PC-9 (cell line): ENCODE results near the gene FHL1. TPM values are rescaled to one million over a fixed set of nuclear protein-coding genes. Genes with fewer than 3 reads are reported as not detected.
A peak's percentile ranks its signal among the peaks of the same experiment; 100 is the strongest.

Experiments
- BruUV-seq: library from RNA; stranded (reverse); fragments of 400-500 nt; replicated peaks from 2 replicates; lab custom pipeline; 2021; lab: Mats Ljungman, UMichigan
- CTCF ChIA-PET: fragments of 300-600 bp; sonication (Branson Sonifier 250); formaldehyde crosslinking; loops from one replicate; lab custom pipeline; 2022; ENCODE audit warnings: antibody characterized with exemption; lab: Charles Lee
- POLR2A ChIA-PET: fragments of 300-600 bp; sonication (Branson Sonifier 250); formaldehyde crosslinking; loops from one replicate; lab custom pipeline; 2022; ENCODE audit warnings: antibody characterized with exemption; ENCODE audit not compliant: unreplicated experiment; lab: Charles Lee
- DNase-seq, 2 experiments: peaks; one replicate each; pipeline versions ENCODE4 v3.0.0 to v3.0.0-alpha.2; 2015 to 2022; ENCODE audit warnings: mixed read lengths in 1 of 2
- H2AFZ ChIP-seq: fragments of 200-600 bp; sonication (generic); 2 replicates; pipeline ENCODE4 v1.8.1; 2017; ENCODE audit warnings: antibody characterized with exemption
- H3F3A ChIP-seq: fragments of 200-600 bp; sonication (generic); 2 replicates; pipeline ENCODE4 v1.8.1; 2017; ENCODE audit warnings: antibody characterized with exemption, mild to moderate bottlenecking, low read depth; ENCODE audit not compliant: insufficient read depth
- H3K27ac ChIP-seq: fragments of 200-600 bp; sonication (generic); 2 replicates; pipeline ENCODE4 v1.6.1; 2016; ENCODE audit warnings: mixed run types
- H3K27me3 ChIP-seq: fragments of 200-600 bp; sonication (generic); 2 replicates; pipeline ENCODE4 v1.6.1; 2016; ENCODE audit warnings: low read depth, mixed run types; ENCODE audit not compliant: insufficient read depth
- H3K36me3 ChIP-seq: fragments of 200-600 bp; sonication (generic); 2 replicates; pipeline ENCODE4 v1.6.1; 2016; ENCODE audit warnings: low read depth, mixed run types
- H3K4me1 ChIP-seq: fragments of 200-600 bp; sonication (generic); replicated peaks from 2 replicates; pipeline ENCODE4 v1.6.1; 2016; ENCODE audit warnings: mixed run types; ENCODE audit not compliant: insufficient read depth
- H3K4me2 ChIP-seq: fragments of 200-600 bp; sonication (generic); 2 replicates; pipeline ENCODE4 v1.6.1; 2017; ENCODE audit warnings: mixed run types
- H3K4me3 ChIP-seq: fragments of 200-600 bp; sonication (generic); 2 replicates; pipeline ENCODE4 v1.6.1; 2016; ENCODE audit warnings: mixed run types
- H3K79me2 ChIP-seq: fragments of 200-600 bp; sonication (generic); 2 replicates; pipeline ENCODE4 v1.6.1; 2017; ENCODE audit warnings: low read depth, mixed run types
- H3K9me2 ChIP-seq: fragments of 200-600 bp; sonication (generic); 2 replicates; pipeline ENCODE4 v1.8.1; 2017; ENCODE audit warnings: mild to moderate bottlenecking; ENCODE audit not compliant: insufficient read depth
- H3K9me3 ChIP-seq: fragments of 200-600 bp; sonication (generic); 2 replicates; pipeline ENCODE4 v1.8.1; 2016; ENCODE audit warnings: low read depth; ENCODE audit not compliant: insufficient read depth
- H4K20me1 ChIP-seq: fragments of 200-600 bp; sonication (generic); 2 replicates; pipeline ENCODE4 v1.8.1; 2017; ENCODE audit not compliant: insufficient read depth
- CTCF ChIP-seq: fragments of 200-600 bp; sonication (generic); conservative IDR thresholded peaks from 2 replicates; pipeline ENCODE4 v1.6.1; 2017; ENCODE audit warnings: mixed run types, antibody characterized with exemption, mild to moderate bottlenecking, moderate library complexity
- EZH2 ChIP-seq: fragments of 200-600 bp; sonication (generic); IDR thresholded peaks from 2 replicates; pipeline ENCODE4 v1.8.0; 2017; ENCODE audit warnings: antibody characterized with exemption, low read depth
- intact Hi-C: fragments of 100-400 bp; cut with micrococcal nuclease; formaldehyde crosslinking; loops from one replicate; pipeline ENCODE4 v1.10.0; 2022; ENCODE audit not compliant: unreplicated experiment
- total RNA-seq: library from RNA; stranded (reverse); gene quantifications from 2 replicates; pipeline ENCODE4 v1.2.3, GENCODE V29; 2021

The FHL1 gene
- total RNA-seq, 1 experiment from 2014 or later: 0.65 TPM

DNA sequence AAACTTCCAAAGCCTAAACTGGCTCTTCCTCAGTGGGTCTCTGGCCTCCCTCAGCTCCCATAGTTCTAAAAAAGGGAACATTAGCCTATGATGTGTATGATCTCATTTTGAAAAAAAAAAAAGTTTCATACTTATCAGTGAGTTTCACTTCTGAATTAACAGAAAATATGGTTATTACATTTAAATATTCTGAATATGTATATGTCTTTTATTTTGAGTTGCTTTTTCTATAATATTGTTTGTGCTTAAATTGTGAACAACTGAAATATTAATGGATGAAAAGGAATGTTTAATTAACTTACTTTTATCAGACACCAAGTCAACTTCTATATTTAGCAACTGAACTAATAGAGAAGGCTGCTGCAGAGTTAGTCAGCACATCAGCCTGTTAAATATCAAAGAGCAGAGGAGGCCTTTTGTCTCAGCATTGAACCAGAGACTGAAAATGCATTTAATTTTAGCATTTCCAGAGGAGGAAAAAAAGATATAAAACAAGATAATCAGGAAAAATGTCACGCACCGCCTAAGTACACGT lies 20.4 kb upstream of the FHL1 start:
- peaks cover 25% of the 10 kb centered on the region for H3K4me1 ChIP-seq
- H3F3A ChIP-seq: peaks cover 18% of the 10 kb centered on the region
- no peak overlapping the region for H3K4me3 ChIP-seq
- no peaks in the 10 kb centered on the region for H3K27me3 ChIP-seq
- H3K27ac ChIP-seq: no peak overlapping the region
- ChIA-PET CTCF (interaction anchor here (0.7 kb wide), 1 partner anchor 82 kb away, joined by 3 read pairs; no protein-coding TSS in a partner anchor), POLR2A (interaction anchor here (0.7 kb wide), 1 partner anchor 839 kb away, joined by 9 read pairs; no protein-coding TSS in a partner anchor)
- H3K9me2 ChIP-seq: no peaks in the 10 kb centered on the region
- no peaks in the 10 kb centered on the region for H3K36me3 ChIP-seq
- TF ChIP-seq CTCF: no peak
- TF ChIP-seq EZH2: no peak
- BruUV-seq: no TSS peak
- no peak overlapping the region for H2AFZ ChIP-seq
- H4K20me1 ChIP-seq: no peaks in the 10 kb centered on the region
- no peaks in the 10 kb centered on the region for H3K79me2 ChIP-seq
- H3K4me2 ChIP-seq: no peak overlapping the region
- no peak for DNase-seq
- intact Hi-C loops: no loop called here
- no peaks in the 10 kb centered on the region for H3K9me3 ChIP-seq

DNA sequence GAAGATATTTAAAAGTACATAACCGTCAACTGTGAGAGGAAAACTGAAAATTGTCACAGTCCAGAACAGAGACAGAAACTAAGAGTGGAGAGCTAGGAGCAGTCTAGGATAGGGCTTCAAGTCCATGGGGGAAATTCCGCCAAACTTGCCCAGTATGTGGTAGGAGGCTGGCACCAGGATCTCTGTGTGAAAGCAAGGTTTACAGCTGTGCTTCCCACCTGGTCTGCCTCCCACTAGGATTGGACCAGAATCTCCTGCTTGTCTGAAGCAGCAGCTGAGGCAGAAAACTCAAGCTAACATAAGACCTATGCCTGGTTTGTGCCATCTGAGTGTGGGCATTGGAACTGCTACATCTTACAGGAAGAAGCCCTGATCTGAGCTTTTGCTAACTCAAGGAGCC lies 18.6 kb upstream of the FHL1 start:
- peaks cover 35% of the 10 kb centered on the region for H3K4me1 ChIP-seq
- no peaks in the 10 kb centered on the region for H3K79me2 ChIP-seq
- POLR2A ChIA-PET: no interaction called here
- 0 out of 2 replicates have a peak, but pooled peaks cover 4% of the 10 kb centered on the region for H3K9me2 ChIP-seq
- no peak for TF ChIP-seq EZH2
- no peak for TF ChIP-seq CTCF
- H2AFZ ChIP-seq: no peak overlapping the region
- no peak for DNase-seq
- H3K9me3 ChIP-seq: no peaks in the 10 kb centered on the region
- H3F3A ChIP-seq: peaks cover 31% of the 10 kb centered on the region
- intact Hi-C loops: no loop called here
- no peaks in the 10 kb centered on the region for H3K27me3 ChIP-seq
- H3K4me2 ChIP-seq: no peak overlapping the region
- H3K36me3 ChIP-seq: no peaks in the 10 kb centered on the region
- no peak overlapping the region for H3K27ac ChIP-seq
- no peak overlapping the region for H3K4me3 ChIP-seq
- no TSS peak for BruUV-seq
- H4K20me1 ChIP-seq: no peaks in the 10 kb centered on the region
- CTCF ChIA-PET: no interaction called here

DNA sequence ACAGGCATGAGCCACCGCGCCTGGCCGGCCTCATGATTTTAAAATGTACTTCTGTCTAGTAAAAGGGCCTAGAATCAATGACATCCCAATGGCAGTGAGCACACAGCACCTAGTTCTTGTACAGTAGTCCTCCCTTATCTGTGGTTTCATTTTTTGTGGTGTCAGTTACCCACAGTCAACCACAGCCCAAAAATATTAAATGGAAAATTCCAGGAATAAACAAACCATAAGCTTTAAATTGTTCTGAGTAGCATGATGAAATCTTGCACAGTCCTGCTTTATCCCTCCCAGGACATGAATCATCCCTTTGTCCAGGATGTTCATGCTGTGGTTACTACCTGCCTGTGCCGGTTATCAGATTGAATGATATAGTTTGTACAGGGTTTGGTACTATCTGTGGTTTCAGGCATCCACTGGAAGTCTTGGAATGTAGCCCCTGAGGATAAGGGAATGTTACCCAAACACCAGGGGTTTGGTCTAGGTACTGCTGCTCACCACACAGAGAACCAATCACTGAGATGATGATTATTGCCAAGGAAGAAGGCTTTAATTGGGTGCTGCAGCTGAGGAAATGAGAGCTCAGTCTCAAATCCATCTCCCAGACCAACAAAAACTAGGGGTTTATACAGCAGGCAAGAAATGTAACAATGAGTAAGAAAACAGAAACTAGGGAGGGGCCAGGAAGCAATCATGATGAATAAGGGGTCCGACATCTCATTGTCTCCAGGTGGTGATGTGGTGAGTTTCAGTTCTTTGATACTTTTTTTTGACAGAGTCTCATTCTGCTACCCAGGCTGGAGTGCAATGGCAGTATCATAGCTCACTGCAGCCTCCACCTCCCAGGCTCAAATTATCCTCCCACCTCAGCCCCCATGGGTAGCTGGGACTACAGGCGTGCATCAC lies 16.2 kb upstream of the FHL1 start:
- intact Hi-C loops: loop anchor here (1.0 to 10.0 kb wide), 4 partner anchors 83 to 221 kb away; partner anchors contain the start of gene MMGT1
- CTCF ChIA-PET: interaction anchor here (0.7 kb wide), 1 partner anchor 212 kb away, joined by 5 read pairs; no protein-coding TSS in a partner anchor

More for the DNA sequence above, 16.2 kb upstream of the FHL1 start:
- BruUV-seq: no TSS peak
- Histone ChIP-seq H3K79me2 (no peaks in the 10 kb centered on the region), H3K27ac (peak overlapping the region; percentile 88), H3K36me3 (no peaks in the 10 kb centered on the region), H3K9me3 (no peaks in the 10 kb centered on the region), H3K4me3 (no peak overlapping the region), H3K4me2 (peak overlapping the region; percentile 23; the same call in 1 of the 2 replicates), H3K27me3 (no peaks in the 10 kb centered on the region), H2AFZ (no peak overlapping the region), H4K20me1 (no peaks in the 10 kb centered on the region), H3K4me1 (peaks cover 35% of the 10 kb centered on the region), H3F3A (peaks cover 31% of the 10 kb centered on the region), H3K9me2 (0 out of 2 replicates have a peak, but pooled peaks cover 4% of the 10 kb centered on the region)
- DNase-seq: peak; percentile 61 to 99
- TF ChIP-seq CTCF (no peak), EZH2 (no peak)
- POLR2A ChIA-PET: interaction anchor here (0.6 kb wide), 1 partner anchor 154 kb away, joined by 3 read pairs; no protein-coding TSS in a partner anchor
